SU-DHL-6 (cell line): ENCODE data around the gene SAT1.

Source experiments
- CTCF ChIP-seq: fragments of 200-600 bp; sonication (generic); IDR thresholded peaks from one replicate; pipeline ENCODE4 v1.5.1; 2017; ENCODE audit warnings: antibody characterized with exemption, mild to moderate bottlenecking, low read length, moderate library complexity; ENCODE audit not compliant: insufficient read depth, poor library complexity, severe bottlenecking
- EZH2phosphoT487 ChIP-seq: fragments of 200-600 bp; sonication (generic), shearing (Covaris generic); conservative IDR thresholded peaks from 2 replicates; pipeline ENCODE4 v1.6.1; 2018; ENCODE audit warnings: mild to moderate bottlenecking, antibody characterized with exemption, low read length, moderate library complexity, mixed read lengths

- TF ChIP-seq CTCF: no peak
- no peak for TF ChIP-seq EZH2phosphoT487
Measured at GRCh38 chrX:23764188-23764984, 18.6 kb upstream of the SAT1 start.
